GM18499 (cell line): ENCODE results near the gene CSNK1E.
"Not testable (repeated sequence)": the region's sequence is repeated elsewhere in the genome, so short reads cannot be mapped to it uniquely, and the experiment has no call there.

Experiments
- ATAC-seq: cut with Tn5 transposase; IDR thresholded peaks from one replicate; pipeline ENCODE4 v1.9.1; 2021; ENCODE audit warnings: moderate number of reproducible peaks; ENCODE audit not compliant: insufficient read depth, unreplicated experiment

The CSNK1E gene

GRCh38 chr22:38317122-38317994 is at the start of gene CSNK1E:
Gene CSNK1E, minus strand, starts transcription at chr22:38317433. Its CDS starts 3,276 bp downstream, at chr22:38314157.
- ATAC-seq, result no peak

DNA sequence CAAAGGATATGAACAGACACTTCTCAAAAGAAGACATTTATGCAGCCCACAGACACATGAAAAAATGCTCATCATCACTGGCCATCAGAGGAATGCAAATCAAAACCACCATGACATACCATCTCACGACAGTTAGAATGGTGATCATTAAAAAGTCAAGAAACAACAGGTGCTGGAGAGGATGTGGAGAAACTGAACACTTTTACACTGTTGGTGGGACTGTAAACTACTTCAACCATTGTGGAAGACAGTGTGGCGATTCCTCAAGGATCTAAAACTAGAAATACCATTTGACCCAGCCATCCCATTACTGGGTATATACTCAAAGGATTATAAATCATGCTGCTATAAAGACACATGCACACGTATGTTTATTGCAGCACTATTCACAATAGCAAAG is 48.6 kb upstream of the CSNK1E start:
- ATAC-seq, result not testable (repeated sequence)

DNA sequence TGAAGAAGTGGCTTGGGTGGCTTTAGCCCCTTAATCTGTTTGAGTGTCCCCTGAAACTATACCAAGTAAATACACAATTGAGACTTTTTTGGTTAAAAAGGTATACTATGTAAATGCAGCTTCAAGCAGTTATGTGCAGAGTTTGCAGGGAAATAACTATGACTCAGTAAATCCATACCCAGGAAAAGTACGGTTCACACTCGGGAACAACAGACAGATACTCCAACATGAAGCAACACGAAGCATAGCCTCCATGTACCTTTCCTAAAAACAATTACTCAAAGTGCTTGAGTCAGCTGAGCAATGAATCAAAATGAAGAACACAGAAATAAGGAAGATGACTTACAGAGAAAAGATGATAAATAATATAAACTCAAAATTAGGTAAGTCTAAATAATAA is 47.9 kb upstream of the CSNK1E start:
- ATAC-seq, result not testable (repeated sequence)

GRCh38 chr22:38360560-38360959 is 43.3 kb upstream of the CSNK1E start:
- ATAC-seq, result not testable (repeated sequence)

GRCh38 chr22:38359817-38360216 is 42.6 kb upstream of the CSNK1E start:
- ATAC-seq, result not testable (repeated sequence)

- not testable (repeated sequence) for ATAC-seq
Observed at GRCh38 chr22:38357971-38358370, 40.7 kb upstream of the CSNK1E start.

- no peak for ATAC-seq
Observed at GRCh38 chr22:38355275-38355674, 38.0 kb upstream of the CSNK1E start.

DNA sequence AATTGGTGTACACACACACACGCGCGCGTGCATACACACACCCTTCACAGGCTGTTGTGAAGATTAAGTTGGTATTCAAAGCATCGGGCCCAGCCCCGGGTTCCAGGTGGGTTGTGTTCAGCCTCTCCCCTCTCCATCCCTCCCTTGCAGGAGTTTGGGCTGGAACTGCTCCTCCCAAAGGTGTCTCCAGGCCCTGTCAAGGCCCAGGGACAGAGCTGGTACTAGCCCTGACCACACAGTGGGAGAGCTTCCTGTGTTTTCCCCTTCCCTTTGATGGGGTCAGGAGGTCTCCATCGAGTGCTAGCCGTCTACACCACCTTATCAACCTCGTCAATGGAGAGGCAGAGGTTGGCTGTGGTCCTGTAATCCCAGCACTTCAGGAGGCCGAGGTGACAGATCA is 36.5 kb upstream of the CSNK1E start:
- no peak for ATAC-seq

DNA sequence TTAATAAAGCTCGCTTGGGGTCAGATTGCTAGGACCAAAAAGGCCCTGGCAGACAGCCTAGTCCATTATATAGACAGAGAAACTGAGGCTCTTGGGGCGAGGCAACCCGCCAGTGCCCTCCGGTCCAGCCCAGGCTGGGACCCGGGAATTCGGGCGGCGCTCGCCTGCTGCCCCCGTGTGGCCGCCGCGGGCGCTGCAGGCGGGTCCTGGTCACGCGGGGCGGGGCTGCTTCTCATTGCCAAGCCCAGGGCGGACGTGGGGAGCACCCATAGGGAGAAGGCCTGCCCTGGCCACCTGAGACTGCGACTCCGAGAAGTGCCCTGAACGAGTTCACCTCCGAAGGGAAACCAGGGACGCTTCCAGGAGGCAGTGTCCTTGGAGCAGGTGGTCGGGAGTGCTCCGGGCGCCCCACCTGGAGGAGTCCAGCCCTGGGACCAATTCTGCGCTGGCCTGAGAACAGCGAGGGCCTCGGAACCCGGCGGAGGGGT is 36.0 kb upstream of the CSNK1E start:
- ATAC-seq, result no peak

GRCh38 chr22:38352436-38352835 is 35.2 kb upstream of the CSNK1E start:
- no peak for ATAC-seq

GRCh38 chr22:38350444-38351359 is 33.5 kb upstream of the CSNK1E start:
- no peak for ATAC-seq

- ATAC-seq, result no peak
Observed at GRCh38 chr22:38348751-38349496, 31.7 kb upstream of the CSNK1E start.

- ATAC-seq, result no peak
Observed at GRCh38 chr22:38347944-38348750, 30.9 kb upstream of the CSNK1E start.

GRCh38 chr22:38347181-38347943 is 30.1 kb upstream of the CSNK1E start:
- ATAC-seq, result no peak

- ATAC-seq, result no peak
Observed at GRCh38 chr22:38346506-38346905, 29.3 kb upstream of the CSNK1E start.

DNA sequence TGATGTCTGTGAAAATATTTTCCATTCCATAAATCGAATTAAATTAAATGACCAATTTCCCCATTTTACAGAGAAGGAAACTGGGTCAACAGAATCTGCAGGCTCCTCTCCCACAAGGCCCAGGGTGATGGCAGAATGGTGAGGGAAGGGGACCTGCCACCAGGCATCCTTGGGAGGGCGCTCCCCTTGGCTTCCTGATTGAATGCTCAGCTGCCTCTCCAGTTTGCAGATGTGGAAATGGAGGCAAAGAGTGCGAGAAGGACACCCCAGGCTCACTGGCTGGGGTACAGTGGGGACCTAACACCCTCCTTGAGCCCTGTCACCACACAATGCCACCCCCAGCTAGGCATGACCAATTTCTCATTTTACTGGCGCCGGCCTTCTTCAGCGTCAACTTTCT is 28.5 kb upstream of the CSNK1E start:
- ATAC-seq, result no peak

GRCh38 chr22:38339893-38340292 is 22.7 kb upstream of the CSNK1E start:
- not testable (repeated sequence) for ATAC-seq

DNA sequence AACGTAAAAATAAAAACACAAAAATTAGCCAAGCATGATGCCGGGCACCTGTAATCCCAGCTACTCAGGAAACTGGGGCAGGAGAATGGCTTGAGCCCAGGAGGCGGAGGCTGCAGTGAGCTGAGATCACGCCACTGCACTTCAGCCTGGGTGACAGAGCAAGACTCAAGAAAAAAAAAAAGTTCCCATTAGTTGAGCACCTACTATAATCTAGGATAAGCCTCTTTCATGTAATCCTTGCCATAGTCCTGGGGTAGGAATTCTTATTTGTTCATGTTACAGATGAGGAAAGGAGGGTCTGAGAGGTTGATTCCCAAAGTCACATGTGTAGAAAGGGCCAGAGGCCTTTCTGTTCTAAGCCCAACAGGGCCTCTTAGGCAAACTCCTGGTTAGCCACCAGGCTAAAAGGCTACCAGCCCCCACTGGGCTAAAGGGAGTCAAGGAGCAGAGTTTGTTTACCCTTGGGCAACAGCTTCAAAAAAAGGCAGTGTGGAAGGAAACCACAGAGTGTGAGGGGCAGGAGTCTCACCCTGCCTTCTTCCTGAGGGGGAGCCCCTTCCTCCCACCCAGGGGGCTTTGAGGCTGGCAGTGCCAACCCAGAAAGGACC is 21.6 kb upstream of the CSNK1E start:
- ATAC-seq, result no peak
